HEK293T (cell line): Measurements from ENCODE around the gene HOXD13.

Experiments
- BHLHE40 ChIP-seq: fragments of 450-650 bp; IDR thresholded peaks from 2 replicates; pipeline ENCODE4 v1.6.1; 2016; ENCODE audit warnings: mild to moderate bottlenecking, moderate library complexity, borderline replicate concordance
- SP1 ChIP-seq: fragments of 450-650 bp; IDR thresholded peaks from 2 replicates; pipeline ENCODE4 v1.6.1; 2017
- SUZ12 ChIP-seq: fragments of 450-650 bp; IDR thresholded peaks from 2 replicates; pipeline ENCODE4 v1.6.1; 2016; ENCODE audit warnings: mild to moderate bottlenecking

DNA sequence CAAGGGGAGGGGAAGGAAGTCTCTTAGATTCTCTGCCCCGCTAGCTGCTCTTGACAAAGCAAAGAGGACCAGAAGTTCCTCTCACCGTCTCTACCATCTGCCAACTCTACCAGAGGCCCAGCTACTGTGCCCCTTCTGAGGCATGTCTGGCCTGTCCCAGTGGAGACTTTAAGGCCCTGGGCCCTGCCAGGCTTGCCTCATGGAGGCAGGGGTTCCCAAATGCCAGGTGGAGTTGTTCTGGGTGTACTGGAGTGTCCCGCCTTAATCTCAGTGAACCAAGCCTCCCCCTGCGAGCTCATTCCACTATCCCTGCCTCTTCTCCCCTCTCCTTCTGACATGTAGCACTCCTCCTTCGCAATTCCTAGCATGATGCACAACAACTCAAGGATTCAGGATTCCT is 9.3 kb downstream of the HOXD13 start:
- TF ChIP-seq BHLHE40 (no peak), SP1 (no peak), SUZ12 (no peak)
